Suprapubic skin (tissue), 4 donors: ENCODE data around the gene PLCB1. TPM values are rescaled to one million over a fixed set of nuclear protein-coding genes. Genes with fewer than 3 reads are reported as not detected.
A peak's percentile ranks its signal among the peaks of the same experiment; 100 is the strongest.

ENCODE experiments used
- DNase-seq, 2 donors: peaks; one replicate each; pipeline ENCODE4 v3.0.0-alpha.2; 2019; ENCODE audit warnings: low spot score in 2 of 2
- H3K27ac ChIP-seq: fragments of 200-600 bp; sonication (generic); one replicate; pipeline ENCODE4 v1.5.1; 2019
- H3K27me3 ChIP-seq: fragments of 200-600 bp; sonication (generic); one replicate; pipeline ENCODE4 v1.5.1; 2019
- H3K36me3 ChIP-seq: fragments of 200-600 bp; sonication (generic); one replicate; pipeline ENCODE4 v1.5.1; 2019
- H3K4me1 ChIP-seq: fragments of 200-600 bp; sonication (generic); one replicate; pipeline ENCODE4 v1.5.1; 2019
- H3K4me3 ChIP-seq: fragments of 200-600 bp; sonication (generic); one replicate; pipeline ENCODE4 v1.5.1; 2019; ENCODE audit warnings: mild to moderate bottlenecking
- H3K9me3 ChIP-seq: fragments of 200-600 bp; sonication (generic); one replicate; pipeline ENCODE4 v1.5.1; 2019
- EP300 ChIP-seq: sonication (generic); formaldehyde crosslinking; IDR thresholded peaks from one replicate; pipeline ENCODE4 v1.6.1; 2017; ENCODE audit warnings: antibody characterized with exemption
- POLR2A ChIP-seq, 2 donors: fragments of 450-650 bp; IDR thresholded peaks; one replicate each; pipeline ENCODE4 v1.6.1; 2017; ENCODE audit warnings: antibody characterized with exemption in 2 of 2, mild to moderate bottlenecking in 2 of 2, moderate library complexity in 2 of 2
- POLR2AphosphoS5 ChIP-seq, 3 donors: sonication (generic); formaldehyde crosslinking; IDR thresholded peaks; one replicate each; pipeline ENCODE4 v1.6.1; 2017; ENCODE audit warnings: antibody characterized with exemption in 3 of 3
- WGBS: methylation state at CpG from one replicate; pipeline ENCODE4 v1.1.5; 2018; 5-methylcytosine and 5-hydroxymethylcytosine counted together
- total RNA-seq, 4 donors: library from RNA; depleted of rRNA; stranded (reverse); fragments of >200 nt; gene quantifications; one replicate each; pipeline ENCODE4 v1.1.0, GENCODE V29; 2016
- TF ChIP-seq, protein P1 (sequence below), 2 donors: fragments of 200-600 bp in 1 of 2; fragments of 450-650 bp in 1 of 2; sonication (generic) in 1 of 2; IDR thresholded peaks; one replicate each; pipeline ENCODE4 v1.5.1; 2016 to 2019; ENCODE audit warnings: antibody characterized with exemption in 2 of 2, mild to moderate bottlenecking in 1 of 2, moderate library complexity in 1 of 2

Gene PLCB1
- total RNA-seq, 4 donors from 2014 or later = 3.9 to 15.6 (median 6.7) TPM

DNA sequence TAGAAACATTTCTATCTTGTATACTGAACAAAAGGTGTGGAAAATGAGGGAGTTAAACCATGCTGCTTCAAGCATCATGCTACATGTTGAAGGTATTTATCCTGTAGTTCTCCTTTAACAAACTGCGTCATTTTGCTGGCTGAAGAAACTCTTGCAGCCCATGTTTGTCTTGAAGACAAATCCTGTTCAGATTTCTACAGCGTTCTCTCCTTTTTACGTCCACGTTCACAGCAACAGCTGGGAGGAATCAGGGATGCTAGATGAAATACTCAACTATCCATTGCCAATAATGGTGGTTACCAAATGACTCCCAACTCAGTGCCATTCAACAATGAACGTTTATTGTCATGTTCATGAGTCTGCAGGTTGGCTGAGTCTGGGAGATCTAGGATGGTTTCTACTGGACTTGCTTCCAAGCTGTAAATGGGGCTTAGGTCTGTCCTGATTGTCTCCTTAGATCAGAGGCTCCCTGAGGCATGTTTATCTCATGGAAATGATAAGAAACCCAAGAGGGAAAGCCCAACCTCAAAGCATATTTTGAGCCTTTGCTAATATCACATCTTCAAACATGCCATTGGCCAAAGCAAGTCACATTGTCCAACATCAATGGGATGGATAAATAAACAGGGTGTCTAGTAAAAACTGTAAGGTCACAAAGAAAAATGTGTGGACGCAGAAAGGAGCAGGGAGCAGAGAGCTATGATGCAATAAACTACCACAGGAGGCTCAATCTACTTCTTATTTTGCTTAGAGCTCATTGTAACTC, 2.7 kb upstream of the PLCB1 start:
- no peaks in the 10 kb centered on the region for H3K9me3 ChIP-seq
- 74% methylated on average over 6 of the region's 6 CpGs for WGBS
- no peak overlapping the region for H3K4me3 ChIP-seq
- H3K36me3 ChIP-seq = no peaks in the 10 kb centered on the region
- H3K4me1 ChIP-seq = peaks cover 22% of the 10 kb centered on the region
- no peak for TF ChIP-seq EP300
- no peak for TF ChIP-seq POLR2AphosphoS5 (IDR thresholded peaks at IDR 0.05)
- TF ChIP-seq POLR2A (IDR thresholded peaks at IDR 0.05) = no peak
- TF ChIP-seq, protein P1, sequence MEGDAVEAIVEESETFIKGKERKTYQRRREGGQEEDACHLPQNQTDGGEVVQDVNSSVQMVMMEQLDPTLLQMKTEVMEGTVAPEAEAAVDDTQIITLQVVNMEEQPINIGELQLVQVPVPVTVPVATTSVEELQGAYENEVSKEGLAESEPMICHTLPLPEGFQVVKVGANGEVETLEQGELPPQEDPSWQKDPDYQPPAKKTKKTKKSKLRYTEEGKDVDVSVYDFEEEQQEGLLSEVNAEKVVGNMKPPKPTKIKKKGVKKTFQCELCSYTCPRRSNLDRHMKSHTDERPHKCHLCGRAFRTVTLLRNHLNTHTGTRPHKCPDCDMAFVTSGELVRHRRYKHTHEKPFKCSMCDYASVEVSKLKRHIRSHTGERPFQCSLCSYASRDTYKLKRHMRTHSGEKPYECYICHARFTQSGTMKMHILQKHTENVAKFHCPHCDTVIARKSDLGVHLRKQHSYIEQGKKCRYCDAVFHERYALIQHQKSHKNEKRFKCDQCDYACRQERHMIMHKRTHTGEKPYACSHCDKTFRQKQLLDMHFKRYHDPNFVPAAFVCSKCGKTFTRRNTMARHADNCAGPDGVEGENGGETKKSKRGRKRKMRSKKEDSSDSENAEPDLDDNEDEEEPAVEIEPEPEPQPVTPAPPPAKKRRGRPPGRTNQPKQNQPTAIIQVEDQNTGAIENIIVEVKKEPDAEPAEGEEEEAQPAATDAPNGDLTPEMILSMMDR (IDR thresholded peaks at IDR 0.05) = no peak
- DNase-seq = no peak
- peaks cover 19% of the 10 kb centered on the region for H3K27me3 ChIP-seq
- no peak overlapping the region for H3K27ac ChIP-seq

DNA sequence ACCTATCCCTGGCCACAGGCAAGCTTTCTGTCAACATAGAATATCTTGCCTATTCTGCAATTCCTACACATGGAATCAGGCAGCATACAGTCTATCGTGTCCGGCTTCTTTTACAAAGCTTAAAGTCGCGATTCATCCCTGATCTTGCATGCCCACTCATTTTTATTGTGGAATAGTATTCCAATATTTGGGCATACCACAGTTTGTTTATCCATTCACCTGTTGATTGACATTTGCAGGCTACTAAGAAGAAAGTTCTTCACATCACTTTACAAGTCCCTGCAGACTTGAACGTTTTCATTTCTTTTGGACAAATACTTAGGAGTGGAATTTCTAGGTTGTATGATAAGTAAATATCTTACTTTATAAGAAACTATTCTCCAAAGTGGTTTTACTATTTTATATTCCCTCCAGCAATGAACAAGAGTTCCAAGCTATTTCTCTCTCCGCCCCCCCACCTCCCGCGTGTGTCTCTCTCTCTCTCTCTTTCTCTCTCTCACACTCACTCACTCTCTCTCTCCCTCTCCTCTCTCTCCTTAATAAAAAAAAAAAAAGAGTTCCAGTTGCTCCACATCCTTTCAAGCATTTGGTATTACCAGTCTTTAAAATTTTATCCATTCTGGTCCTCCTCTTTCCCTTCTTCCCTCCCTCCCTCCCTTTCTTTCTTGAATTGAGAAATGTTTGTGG, 1.1 kb upstream of the PLCB1 start:
- Histone ChIP-seq H3K27ac (no peak overlapping the region), H3K4me3 (peak overlapping the region; percentile 83), H3K9me3 (no peaks in the 10 kb centered on the region), H3K4me1 (peaks cover 23% of the 10 kb centered on the region), H3K36me3 (no peaks in the 10 kb centered on the region), H3K27me3 (peaks cover 23% of the 10 kb centered on the region)
- 81% methylated on average over 8 of the region's 8 CpGs for WGBS
- DNase-seq = no peak
- TF ChIP-seq, protein P1 (IDR thresholded peaks at IDR 0.05) = no peak
- TF ChIP-seq EP300 (no peak), POLR2AphosphoS5 (IDR thresholded peaks at IDR 0.05) (no peak), POLR2A (IDR thresholded peaks at IDR 0.05) (no peak)

DNA sequence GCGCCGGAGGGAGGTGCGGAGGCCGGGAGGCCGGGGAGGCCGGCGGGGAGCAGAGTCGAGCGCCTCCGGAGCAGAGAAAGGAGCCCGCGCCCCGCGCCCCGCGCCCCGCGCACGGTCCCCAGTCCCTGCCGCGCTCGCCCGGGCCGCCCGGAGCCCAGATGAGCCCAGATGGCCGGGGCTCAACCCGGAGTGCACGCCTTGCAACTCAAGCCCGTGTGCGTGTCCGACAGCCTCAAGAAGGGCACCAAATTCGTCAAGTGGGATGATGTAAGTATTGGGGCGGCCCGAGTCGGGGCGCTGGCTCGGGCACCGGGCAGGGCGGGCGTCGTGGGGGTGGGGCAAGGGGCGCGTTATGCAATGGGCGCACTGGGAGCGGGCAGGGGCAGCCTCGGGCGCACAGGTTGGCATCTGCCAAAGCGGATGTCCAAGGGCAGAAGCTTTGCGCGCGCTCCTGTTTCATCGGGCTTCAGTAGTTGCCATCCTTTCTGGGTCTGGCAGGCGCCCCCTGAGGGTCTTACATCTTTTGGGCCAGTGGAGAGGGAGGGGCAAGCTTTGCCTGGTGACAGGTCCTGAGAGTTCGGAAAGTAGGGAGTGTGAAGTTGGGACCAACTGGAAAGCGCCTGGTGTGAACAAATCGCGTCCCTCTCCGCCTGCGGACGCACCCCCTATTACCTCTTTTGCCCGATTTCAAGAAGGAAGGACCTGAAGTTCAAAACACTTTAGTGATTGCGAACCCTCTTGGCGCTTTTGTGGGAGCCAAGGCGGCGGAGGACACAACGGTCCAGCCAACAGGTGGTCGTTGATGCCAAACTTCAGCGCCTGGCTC, 631 bp downstream of the PLCB1 start:
- Histone ChIP-seq H3K27ac (peak overlapping the region; percentile 77), H3K9me3 (no peaks in the 10 kb centered on the region), H3K36me3 (no peaks in the 10 kb centered on the region), H3K4me3 (peak overlapping the region; percentile 83), H3K27me3 (peaks cover 23% of the 10 kb centered on the region), H3K4me1 (peaks cover 23% of the 10 kb centered on the region)
- 9% methylated on average over 19 of the region's 68 CpGs for WGBS
- peak; percentile 75 to 80 for DNase-seq
- TF ChIP-seq POLR2A (IDR thresholded peaks at IDR 0.05) = no peak
- no peak for TF ChIP-seq POLR2AphosphoS5 (IDR thresholded peaks at IDR 0.05)
- TF ChIP-seq, protein P1 (IDR thresholded peaks at IDR 0.05) = no peak

DNA sequence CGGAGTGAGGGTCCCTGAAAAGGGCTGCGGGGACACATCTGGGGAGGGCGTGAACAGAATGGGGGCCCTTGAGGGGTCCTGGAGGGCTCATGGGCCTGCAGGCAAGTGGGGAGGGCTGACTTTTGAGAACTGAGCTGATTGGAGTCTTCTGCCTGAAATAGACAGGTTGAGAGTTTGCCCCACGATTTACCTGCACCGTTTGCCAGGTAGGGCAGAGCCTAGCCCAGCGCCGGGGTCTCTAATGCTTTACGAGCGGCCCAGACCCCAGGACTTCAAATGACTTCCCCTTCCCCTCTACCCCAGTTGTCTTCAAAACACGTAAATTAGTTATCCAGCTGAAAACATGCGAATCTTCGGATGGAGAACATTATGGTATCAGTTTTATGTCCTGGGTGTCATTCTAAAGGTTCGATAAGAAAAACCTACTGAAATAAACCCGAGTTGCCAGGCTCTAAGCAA, 1.3 kb downstream of the PLCB1 start:
- TF ChIP-seq POLR2A (IDR thresholded peaks at IDR 0.05) = no peak
- TF ChIP-seq, protein P1 (IDR thresholded peaks at IDR 0.05) = no peak
- no peak for TF ChIP-seq POLR2AphosphoS5 (IDR thresholded peaks at IDR 0.05)
- no peak for TF ChIP-seq EP300
- DNase-seq = no peak
- H3K9me3 ChIP-seq = no peaks in the 10 kb centered on the region
- H3K27ac ChIP-seq = no peak overlapping the region
- H3K36me3 ChIP-seq = no peaks in the 10 kb centered on the region
- H3K27me3 ChIP-seq = peaks cover 23% of the 10 kb centered on the region
- WGBS = 34% methylated on average over 14 of the region's 14 CpGs
- H3K4me3 ChIP-seq = peak overlapping the region; percentile 83
- peaks cover 23% of the 10 kb centered on the region for H3K4me1 ChIP-seq
